ENCODE data around the gene CUTA. TPM values are rescaled to one million over a fixed set of nuclear protein-coding genes. Genes with fewer than 3 reads are reported as not detected.

Gene CUTA
- polyA plus RNA-seq, 1 of the 3 experiments (the other 2 are of a cell fraction): 444 TPM

- TF ChIP-seq USF1 (IDR thresholded peaks at IDR 0.05; ENCODE audit: borderline replicate concordance, low read depth): no peak
- TF ChIP-seq FOSL2 (IDR thresholded peaks at IDR 0.05; ENCODE audit: borderline replicate concordance, low read depth): no peak
- TF ChIP-seq MEF2A (IDR thresholded peaks at IDR 0.05; ENCODE audit: borderline replicate concordance, low read depth): no peak
- no peak for TF ChIP-seq JUND (IDR thresholded peaks at IDR 0.05)
- TF ChIP-seq TAF1 (IDR thresholded peaks at IDR 0.05; ENCODE audit: borderline replicate concordance, low read depth, low read length): no peak
- TF ChIP-seq CHD2 (IDR thresholded peaks at IDR 0.05; ENCODE audit: low read length, partially characterized antibody): peak; percentile 68
- TF ChIP-seq ELF1 (IDR thresholded peaks at IDR 0.05): peak; percentile 67; the same call in 1 of the 2 replicates
- no peak for TF ChIP-seq FOXJ3 (CRISPR knock-in tag; IDR thresholded peaks at IDR 0.05)
- no peak for TF ChIP-seq POLR2AphosphoS5 (IDR thresholded peaks at IDR 0.05; ENCODE audit: low read depth, low read length)
- no peak for TF ChIP-seq NRF1 (IDR thresholded peaks at IDR 0.05; ENCODE audit: low read depth, low read length)
Measured at GRCh38 chr6:33430991-33431879, 13.3 kb upstream of the CUTA start (continued).

GRCh38 chr6:33430334-33430733, 12.4 kb upstream of the CUTA start:
- H3K36me3 ChIP-seq (replicated peaks in 1 of 2; ENCODE audit: control insufficient read depth in 1 of 2, insufficient read depth in 2 of 2, low read length in 1 of 2): peaks cover 0 to 4% of the 10 kb centered on the region in 2 experiments
- H3K79me2 ChIP-seq (ENCODE audit: insufficient read depth): peaks cover 33% of the 10 kb centered on the region; the same call in 1 of the 2 replicates
- H3K9me3 ChIP-seq: no peaks in the 10 kb centered on the region
- H3K9ac ChIP-seq: no peak overlapping the region
- ChIA-PET POLR2A (interaction anchor here (0.9 to 1.7 kb wide), 3 partner anchors 24 to 459 kb away, joined by 3 to 9 read pairs (median 5); partner anchors contain the start of gene ZBTB9), CTCF (interaction anchor here (0.8 to 2.3 kb wide), 4 partner anchors 10 to 36 kb away, joined by 3 to 8 read pairs (median 4); partner anchors contain the start of genes CUTA and ZBTB9)
- no peaks in the 10 kb centered on the region for H3K27me3 ChIP-seq (ENCODE audit: insufficient read depth)
- 70% methylated on average over 2 of the region's 2 CpGs for WGBS (ENCODE audit: low lambda C conversion rate)
- peaks cover 15% of the 10 kb centered on the region for H3F3A ChIP-seq (replicated peaks; ENCODE audit: insufficient read depth)
- no peak overlapping the region for H3K4me3 ChIP-seq (ENCODE audit: low read depth in 2 of 2, low read length in 1 of 2)
- H4K20me1 ChIP-seq (ENCODE audit: insufficient read depth): no peaks in the 10 kb centered on the region; the same call in 1 of the 2 replicates
- peak overlapping the region; percentile 49; the same call in 1 of the 2 replicates for H3K4me2 ChIP-seq
- DNase-seq: no peak
- no peak overlapping the region for H2AFZ ChIP-seq (ENCODE audit: low read depth)
- peaks cover 17 to 44% of the 10 kb centered on the region in 2 experiments for H3K4me1 ChIP-seq (ENCODE audit: control insufficient read depth in 1 of 2, insufficient read depth in 2 of 2, low read depth in 1 of 2, low read length in 1 of 2)
- peak overlapping the region in 1 of 2 experiments; percentile 31; a peak in 1 of 4 replicates for H3K27ac ChIP-seq (ENCODE audit: low read depth in 2 of 2, low read length in 1 of 2)
- TF ChIP-seq SIN3A (IDR thresholded peaks at IDR 0.05; ENCODE audit: borderline replicate concordance, low read depth, low read length): no peak
- TF ChIP-seq USF1 (IDR thresholded peaks at IDR 0.05; ENCODE audit: borderline replicate concordance, low read depth): no peak
- TF ChIP-seq EZH2phosphoT487 (IDR thresholded peaks at IDR 0.05; ENCODE audit: borderline replicate concordance, low read depth): no peak
- no peak for TF ChIP-seq IRF3 (IDR thresholded peaks at IDR 0.05; ENCODE audit: low read depth, low read length)
- TF ChIP-seq MAX (IDR thresholded peaks at IDR 0.05; ENCODE audit: low read depth): no peak
- TF ChIP-seq POLR2AphosphoS5 (IDR thresholded peaks at IDR 0.05; ENCODE audit: low read depth, low read length): no peak
- TF ChIP-seq NRF1 (IDR thresholded peaks at IDR 0.05; ENCODE audit: low read depth, low read length): no peak
- no peak for TF ChIP-seq FOSL2 (IDR thresholded peaks at IDR 0.05; ENCODE audit: borderline replicate concordance, low read depth)
- TF ChIP-seq MXI1 (IDR thresholded peaks at IDR 0.05; ENCODE audit: low read depth, low read length): no peak
- TF ChIP-seq FOXM1 (IDR thresholded peaks at IDR 0.05; ENCODE audit: low read depth): no peak
- TF ChIP-seq NFIC (IDR thresholded peaks at IDR 0.05; ENCODE audit: borderline replicate concordance): no peak
- TF ChIP-seq GABPA (IDR thresholded peaks at IDR 0.05; ENCODE audit: low read depth): no peak
- TF ChIP-seq GATA2 (CRISPR knock-in tag; IDR thresholded peaks at IDR 0.05): no peak
- no peak for TF ChIP-seq USF2 (IDR thresholded peaks at IDR 0.05; ENCODE audit: borderline replicate concordance, low read depth, low read length)
- TF ChIP-seq RCOR1 (IDR thresholded peaks at IDR 0.05; ENCODE audit: low read length): no peak
- no peak for TF ChIP-seq REST (IDR thresholded peaks at IDR 0.05; ENCODE audit: low read depth, low read length)
- H3K9me2 ChIP-seq: no peaks in the 10 kb centered on the region

Measured in SK-N-SH (cell line).